HEK293T (cell line): ENCODE results near the gene WSB1.

Source experiments
- CTCF ChIA-PET: fragments of 350-600 bp; formaldehyde crosslinking; extraction: SDS; loops from one replicate; lab custom pipeline; 2021; ENCODE audit warnings: antibody characterized with exemption, inconsistent platforms; lab: Yijun Ruan, JAX
- POLR2A ChIA-PET: fragments of 350-600 bp; formaldehyde crosslinking; extraction: SDS; loops from one replicate; lab custom pipeline; 2020; ENCODE audit warnings: antibody characterized with exemption, inconsistent platforms; lab: Yijun Ruan, JAX
- DNase-seq: peaks from one replicate; pipeline ENCODE4 v3.0.0; 2012; ENCODE audit warnings: mixed read lengths; ENCODE audit errors: extremely low spot score
- ARNT ChIP-seq: fragments of 450-650 bp; IDR thresholded peaks from 2 replicates; pipeline ENCODE4 v1.6.1; 2017; ENCODE audit warnings: mild to moderate bottlenecking
- BHLHE40 ChIP-seq: fragments of 450-650 bp; IDR thresholded peaks from 2 replicates; pipeline ENCODE4 v1.6.1; 2016; ENCODE audit warnings: mild to moderate bottlenecking, moderate library complexity, borderline replicate concordance
- CTBP1 ChIP-seq: fragments of 450-650 bp; IDR thresholded peaks from 2 replicates; pipeline ENCODE4 v1.6.1; 2016; ENCODE audit warnings: borderline replicate concordance
- ELF4 ChIP-seq: fragments of 450-650 bp; IDR thresholded peaks from 2 replicates; pipeline ENCODE4 v1.6.1; 2017; ENCODE audit warnings: antibody characterized with exemption
- FOXA1 ChIP-seq: fragments of 450-650 bp; IDR thresholded peaks from 2 replicates; pipeline ENCODE4 v1.6.1; 2016; ENCODE audit warnings: mild to moderate bottlenecking
- FOXK2 ChIP-seq: fragments of 450-650 bp; IDR thresholded peaks from 2 replicates; pipeline ENCODE4 v1.6.1; 2016; ENCODE audit warnings: mild to moderate bottlenecking
- FOXM1 ChIP-seq: fragments of 450-650 bp; IDR thresholded peaks from 2 replicates; pipeline ENCODE4 v1.6.1; 2017; ENCODE audit warnings: mild to moderate bottlenecking, borderline replicate concordance
- HDGF ChIP-seq: fragments of 450-650 bp; IDR thresholded peaks from 2 replicates; pipeline ENCODE4 v1.6.1; 2017; ENCODE audit warnings: antibody characterized with exemption, borderline replicate concordance
- L3MBTL2 ChIP-seq: fragments of 450-650 bp; conservative IDR thresholded peaks from 2 replicates; pipeline ENCODE4 v1.6.1; 2016; ENCODE audit warnings: mild to moderate bottlenecking
- LEF1 ChIP-seq: fragments of 450-650 bp; IDR thresholded peaks from 2 replicates; pipeline ENCODE4 v1.6.1; 2017; ENCODE audit warnings: mild to moderate bottlenecking, borderline replicate concordance
- NFRKB ChIP-seq: fragments of 450-650 bp; IDR thresholded peaks from 2 replicates; pipeline ENCODE4 v1.6.1; 2016; ENCODE audit warnings: mild to moderate bottlenecking, moderate library complexity
- SP1 ChIP-seq: fragments of 450-650 bp; IDR thresholded peaks from 2 replicates; pipeline ENCODE4 v1.6.1; 2017
- SUZ12 ChIP-seq: fragments of 450-650 bp; IDR thresholded peaks from 2 replicates; pipeline ENCODE4 v1.6.1; 2016; ENCODE audit warnings: mild to moderate bottlenecking
- TARDBP ChIP-seq: fragments of 450-650 bp; IDR thresholded peaks from 2 replicates; pipeline ENCODE4 v1.6.1; 2016
- ZNF384 ChIP-seq: fragments of 450-650 bp; IDR thresholded peaks from 2 replicates; pipeline ENCODE4 v1.6.1; 2016
- TF ChIP-seq, protein P1 (sequence below): fragments of 450-650 bp; IDR thresholded peaks from 2 replicates; pipeline ENCODE4 v1.6.1; 2016

Gene WSB1

GRCh38 chr17:27318633-27319032 lies 24.7 kb downstream of the WSB1 start:
- POLR2A ChIA-PET, result no interaction called here
- CTCF ChIA-PET, result no interaction called here
- DNase-seq, result no peak
- TF ChIP-seq ARNT (no peak), FOXM1 (no peak), BHLHE40 (no peak), L3MBTL2 (no peak), ELF4 (no peak)

- DNase-seq, result no peak
- POLR2A ChIA-PET, result interaction anchor here (1.8 kb wide), 1 partner anchor 25 kb away, joined by 10 read pairs; the partner anchor contains the start of gene WSB1
- TF ChIP-seq ELF4, result no peak
- TF ChIP-seq NFRKB, result no peak
- TF ChIP-seq FOXK2, result no peak
- TF ChIP-seq, protein P1, sequence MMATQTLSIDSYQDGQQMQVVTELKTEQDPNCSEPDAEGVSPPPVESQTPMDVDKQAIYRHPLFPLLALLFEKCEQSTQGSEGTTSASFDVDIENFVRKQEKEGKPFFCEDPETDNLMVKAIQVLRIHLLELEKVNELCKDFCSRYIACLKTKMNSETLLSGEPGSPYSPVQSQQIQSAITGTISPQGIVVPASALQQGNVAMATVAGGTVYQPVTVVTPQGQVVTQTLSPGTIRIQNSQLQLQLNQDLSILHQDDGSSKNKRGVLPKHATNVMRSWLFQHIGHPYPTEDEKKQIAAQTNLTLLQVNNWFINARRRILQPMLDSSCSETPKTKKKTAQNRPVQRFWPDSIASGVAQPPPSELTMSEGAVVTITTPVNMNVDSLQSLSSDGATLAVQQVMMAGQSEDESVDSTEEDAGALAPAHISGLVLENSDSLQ, result no peak
- TF ChIP-seq L3MBTL2, result no peak
- no peak for TF ChIP-seq TARDBP
Measured at GRCh38 chr17:27319541-27320221, 25.8 kb downstream of the WSB1 start.

GRCh38 chr17:27320222-27320560 lies 26.3 kb downstream of the WSB1 start:
- ChIA-PET POLR2A (interaction anchor here (1.8 kb wide), 1 partner anchor 26 kb away, joined by 10 read pairs; the partner anchor contains the start of gene WSB1), CTCF (no interaction called here)
- TF ChIP-seq TARDBP (no peak), HDGF (no peak), FOXM1 (no peak), ARNT (no peak), LEF1 (no peak), SP1 (no peak), BHLHE40 (no peak), FOXK2 (no peak), ZNF384 (no peak), L3MBTL2 (no peak), CTBP1 (no peak), ELF4 (no peak), NFRKB (no peak), SUZ12 (no peak)
- TF ChIP-seq, protein P1, result no peak
- DNase-seq, result no peak

More at GRCh38 chr17:27319541-27320221, 25.8 kb downstream of the WSB1 start:
- CTCF ChIA-PET, result interaction anchor here (0.6 kb wide), 1 partner anchor 81 kb away, joined by 7 read pairs; no protein-coding TSS in a partner anchor

- no peak for TF ChIP-seq TARDBP
- DNase-seq, result no peak
- ChIA-PET CTCF (no interaction called here), POLR2A (no interaction called here)
Measured at GRCh38 chr17:27321372-27321771, 27.5 kb downstream of the WSB1 start.

- TF ChIP-seq LEF1 (no peak), FOXK2 (no peak), L3MBTL2 (no peak), HDGF (no peak), NFRKB (no peak), ELF4 (no peak), SP1 (no peak), FOXA1 (no peak), BHLHE40 (no peak), ARNT (no peak), TARDBP (no peak), ZNF384 (no peak), FOXM1 (no peak)
- TF ChIP-seq, protein P1, result no peak
- DNase-seq, result no peak
- CTCF ChIA-PET, result no interaction called here
- POLR2A ChIA-PET, result interaction anchor here (1.3 kb wide), 1 partner anchor 28 kb away, joined by 3 read pairs; the partner anchor contains the start of gene WSB1
Measured at GRCh38 chr17:27322026-27322425, 28.1 kb downstream of the WSB1 start.

- DNase-seq, result no peak
- POLR2A ChIA-PET, result interaction anchor here (0.6 to 1.3 kb wide), 2 partner anchors 29 to 255 kb away, joined by 3 read pairs; partner anchors contain the start of gene WSB1
- CTCF ChIA-PET, result no interaction called here
- TF ChIP-seq L3MBTL2 (no peak), ARNT (no peak), FOXA1 (no peak), BHLHE40 (no peak), ELF4 (no peak), SP1 (no peak), FOXM1 (no peak), HDGF (no peak), TARDBP (no peak), FOXK2 (no peak), ZNF384 (no peak), LEF1 (no peak), NFRKB (no peak)
- TF ChIP-seq, protein P1, result no peak
Measured at GRCh38 chr17:27322690-27323508, 29.0 kb downstream of the WSB1 start.
